ENCODE results near the gene PCDHGC5. TPM values are rescaled to one million over a fixed set of nuclear protein-coding genes. Genes with fewer than 3 reads are reported as not detected.

Gene PCDHGC5
- total RNA-seq, 1 experiment from 2014 or later: 0.14 TPM

- in situ Hi-C loops (cut with HindIII; ENCODE audit: low sequenced_read_pairs): no loop called here
- peak; percentile 99 for DNase-seq (ENCODE audit: low spot score)
Measured at GRCh38 chr5:141524604-141525597, 36.0 kb downstream of the PCDHGC5 start.

DNA sequence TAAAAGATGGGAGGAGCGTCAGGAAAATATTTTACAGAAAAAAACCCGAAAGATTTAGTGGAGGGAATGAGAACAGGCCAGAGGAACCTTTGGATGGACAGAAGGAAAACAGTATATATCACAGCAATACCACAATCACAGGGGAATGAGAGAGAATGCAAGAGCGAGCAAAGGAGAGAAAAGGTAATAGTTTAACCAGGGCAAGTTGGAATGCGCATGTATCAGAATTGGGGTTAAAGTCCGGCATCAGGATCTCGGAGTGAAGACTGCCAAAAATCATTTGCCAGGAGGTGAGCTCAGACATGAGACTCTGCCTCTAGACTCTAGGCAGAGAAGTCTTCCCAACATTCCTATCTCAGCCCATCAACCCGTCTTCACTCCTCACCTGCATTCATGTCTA is 36.8 kb downstream of the PCDHGC5 start:
- in situ Hi-C loops (cut with HindIII; ENCODE audit: low sequenced_read_pairs): no loop called here
- DNase-seq (ENCODE audit: low spot score): peak; percentile 43

- in situ Hi-C loops (cut with HindIII; ENCODE audit: low sequenced_read_pairs): no loop called here
- no peak for DNase-seq (ENCODE audit: low spot score)
Measured at GRCh38 chr5:141527426-141527825, 38.5 kb downstream of the PCDHGC5 start.

GRCh38 chr5:141528291-141528984 is 39.6 kb downstream of the PCDHGC5 start:
- peak; percentile 96 for DNase-seq (ENCODE audit: low spot score)
- in situ Hi-C loops (cut with HindIII; ENCODE audit: low sequenced_read_pairs): no loop called here

DNA sequence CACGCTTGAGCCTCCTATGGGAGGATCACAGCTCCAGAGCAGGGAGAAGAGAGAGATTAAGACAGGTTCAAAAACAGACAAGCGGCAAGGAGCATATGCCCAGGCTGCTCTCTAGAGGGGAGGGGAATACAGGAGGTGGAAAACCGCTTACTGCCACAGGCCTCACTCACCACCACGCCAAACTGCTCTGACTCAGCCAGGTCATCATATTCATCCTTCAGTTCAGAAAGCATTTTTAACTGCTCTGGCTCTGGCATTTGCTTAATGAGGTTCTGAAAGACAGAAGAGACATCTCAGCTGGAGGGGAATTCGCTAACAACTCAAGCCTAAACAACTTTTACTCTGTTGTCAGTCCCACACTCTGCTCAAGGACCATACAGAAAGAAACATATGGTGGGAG is 40.1 kb downstream of the PCDHGC5 start:
- DNase-seq (ENCODE audit: low spot score): no peak
- in situ Hi-C loops (cut with HindIII; ENCODE audit: low sequenced_read_pairs): no loop called here

DNA sequence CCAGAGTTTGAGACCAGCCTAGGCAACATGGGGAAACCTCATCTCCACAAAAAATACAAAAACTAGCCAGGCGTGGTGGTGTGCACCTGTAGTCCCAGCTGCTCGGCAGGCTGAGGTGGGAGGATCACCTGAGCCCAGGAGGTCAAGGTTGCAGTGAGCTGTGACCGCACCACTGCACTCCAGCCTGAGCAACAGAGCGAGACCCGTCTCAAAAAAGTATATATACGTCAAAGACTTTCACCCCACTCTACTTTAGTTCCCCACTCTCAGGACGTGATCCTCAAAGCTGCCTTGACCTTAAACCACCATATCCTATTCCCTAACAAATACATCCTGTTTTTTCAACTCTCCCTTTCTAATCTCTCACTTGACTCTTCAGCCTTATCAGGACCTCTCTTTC is 41.0 kb downstream of the PCDHGC5 start:
- in situ Hi-C loops (cut with HindIII; ENCODE audit: low sequenced_read_pairs): no loop called here
- no peak for DNase-seq (ENCODE audit: low spot score)

GRCh38 chr5:141532726-141533125 is 43.8 kb downstream of the PCDHGC5 start:
- in situ Hi-C loops (cut with HindIII; ENCODE audit: low sequenced_read_pairs): no loop called here
- no peak for DNase-seq (ENCODE audit: low spot score)

GRCh38 chr5:141533897-141534296 is 45.0 kb downstream of the PCDHGC5 start:
- DNase-seq (ENCODE audit: low spot score): no peak
- in situ Hi-C loops (cut with HindIII; ENCODE audit: low sequenced_read_pairs): no loop called here

- in situ Hi-C loops (cut with HindIII; ENCODE audit: low sequenced_read_pairs): no loop called here
- DNase-seq (ENCODE audit: low spot score): peak; percentile 33
Measured at GRCh38 chr5:141534492-141535213, 45.8 kb downstream of the PCDHGC5 start.

Other genes starting within 250 kb of the PCDHGC5 start
- not detected in 2 replicates for gene PCDHB15, start 243.7 kb upstream of the PCDHGC5 start, total RNA-seq (2014; rRNA removed; shearing (Covaris generic))
- not detected in 2 replicates for gene SLC25A2, start 185.0 kb upstream of the PCDHGC5 start, total RNA-seq (2014; rRNA removed; shearing (Covaris generic))
- gene TAF7, start 168.3 kb upstream of the PCDHGC5 start, total RNA-seq (2014; rRNA removed; shearing (Covaris generic)): 131 and 164 TPM in 2 replicates
- not detected in 2 replicates for gene PCDHGA1, start 158.6 kb upstream of the PCDHGC5 start, total RNA-seq (2014; rRNA removed; shearing (Covaris generic))
- not detected in 2 replicates for gene PCDHGA2, start 150.3 kb upstream of the PCDHGC5 start, total RNA-seq (2014; rRNA removed; shearing (Covaris generic))
- gene PCDHGA3, start 145.3 kb upstream of the PCDHGC5 start, total RNA-seq (2014; rRNA removed; shearing (Covaris generic)): not detected in 2 replicates
- not detected in 2 replicates for gene PCDHGB1, start 139.0 kb upstream of the PCDHGC5 start, total RNA-seq (2014; rRNA removed; shearing (Covaris generic))
- 0.06 TPM in 1 of 2 replicates, not detected in the other for gene PCDHGA4, start 134.1 kb upstream of the PCDHGC5 start, total RNA-seq (2014; rRNA removed; shearing (Covaris generic))
- gene PCDHGB2, start 129.1 kb upstream of the PCDHGC5 start, total RNA-seq (2014; rRNA removed; shearing (Covaris generic)): 0.18 TPM in 1 of 2 replicates, not detected in the other
- 0.24 TPM in 1 of 2 replicates, not detected in the other for gene PCDHGA5, start 124.9 kb upstream of the PCDHGC5 start, total RNA-seq (2014; rRNA removed; shearing (Covaris generic))
- not detected in 2 replicates for gene PCDHGB3, start 118.8 kb upstream of the PCDHGC5 start, total RNA-seq (2014; rRNA removed; shearing (Covaris generic))
- gene PCDHGA6, start 115.2 kb upstream of the PCDHGC5 start, total RNA-seq (2014; rRNA removed; shearing (Covaris generic)): 0.92 TPM in 1 of 2 replicates, not detected in the other
- not detected in 2 replicates for gene PCDHGA7, start 106.3 kb upstream of the PCDHGC5 start, total RNA-seq (2014; rRNA removed; shearing (Covaris generic))
- gene PCDHGB4, start 101.4 kb upstream of the PCDHGC5 start, total RNA-seq (2014; rRNA removed; shearing (Covaris generic)): not detected in 2 replicates
- gene PCDHGA8, start 96.4 kb upstream of the PCDHGC5 start, total RNA-seq (2014; rRNA removed; shearing (Covaris generic)): not detected in 2 replicates
- not detected in 2 replicates for gene PCDHGB5, start 91.1 kb upstream of the PCDHGC5 start, total RNA-seq (2014; rRNA removed; shearing (Covaris generic))
- gene PCDHGA9, start 86.3 kb upstream of the PCDHGC5 start, total RNA-seq (2014; rRNA removed; shearing (Covaris generic)): not detected in 2 replicates
- not detected in 2 replicates for gene PCDHGB6, start 81.1 kb upstream of the PCDHGC5 start, total RNA-seq (2014; rRNA removed; shearing (Covaris generic))
- 0.31 and 0.71 TPM in 2 replicates for gene PCDHGA10, start 76.1 kb upstream of the PCDHGC5 start, total RNA-seq (2014; rRNA removed; shearing (Covaris generic))
- 0.68 TPM in 1 of 2 replicates, not detected in the other for gene PCDHGB7, start 71.4 kb upstream of the PCDHGC5 start, total RNA-seq (2014; rRNA removed; shearing (Covaris generic))
- not detected in 2 replicates for gene PCDHGA11, start 68.0 kb upstream of the PCDHGC5 start, total RNA-seq (2014; rRNA removed; shearing (Covaris generic))
- not detected in 2 replicates for gene PCDHGA12, start 58.6 kb upstream of the PCDHGC5 start, total RNA-seq (2014; rRNA removed; shearing (Covaris generic))
- gene PCDHGC3, start 13.1 kb upstream of the PCDHGC5 start, total RNA-seq (2014; rRNA removed; shearing (Covaris generic)): 1.0 and 7.7 TPM in 2 replicates
- not detected in 2 replicates for gene PCDHGC4, start 4.1 kb upstream of the PCDHGC5 start, total RNA-seq (2014; rRNA removed; shearing (Covaris generic))
- 23.5 and 34.0 TPM in 2 replicates for gene DIAPH1, start 129.9 kb downstream of the PCDHGC5 start, total RNA-seq (2014; rRNA removed; shearing (Covaris generic))
- gene HDAC3, start 147.8 kb downstream of the PCDHGC5 start, total RNA-seq (2014; rRNA removed; shearing (Covaris generic)): 105 and 117 TPM in 2 replicates
- 9.9 and 21.2 TPM in 2 replicates for gene RELL2, start 147.9 kb downstream of the PCDHGC5 start, total RNA-seq (2014; rRNA removed; shearing (Covaris generic))
- 8.8 and 17.7 TPM in 2 replicates for gene FCHSD1, start 162.3 kb downstream of the PCDHGC5 start, total RNA-seq (2014; rRNA removed; shearing (Covaris generic))
- not detected in 2 replicates for gene ARAP3, start 193.1 kb downstream of the PCDHGC5 start, total RNA-seq (2014; rRNA removed; shearing (Covaris generic))